Neural progenitor cell (in vitro differentiated cells): Measurements from ENCODE around the gene PEAR1. TPM values are rescaled to one million over a fixed set of nuclear protein-coding genes. Genes with fewer than 3 reads are reported as not detected.

Source experiments
- DNase-seq: peaks from one replicate; pipeline ENCODE4 v3.0.0-alpha.2; 2016; ENCODE audit warnings: low spot score
- H2AFZ ChIP-seq: fragments of 200-600 bp; sonication (generic); replicated peaks from 2 replicates; pipeline ENCODE4 v1.6.1; 2016; ENCODE audit warnings: antibody characterized with exemption
- H3F3A ChIP-seq: fragments of 200-600 bp; sonication (generic); 2 replicates; pipeline ENCODE4 v1.6.1; 2016; ENCODE audit warnings: antibody characterized with exemption, low read depth
- H3K27ac ChIP-seq: fragments of 200-600 bp; sonication (generic); 2 replicates; pipeline ENCODE4 v1.5.1; 2016; ENCODE audit warnings: mild to moderate bottlenecking
- H3K27me3 ChIP-seq: fragments of 200-600 bp; sonication (generic); 2 replicates; pipeline ENCODE4 v1.6.1; 2016; ENCODE audit warnings: mild to moderate bottlenecking, moderate library complexity
- H3K36me3 ChIP-seq: fragments of 200-600 bp; sonication (generic); 2 replicates; pipeline ENCODE4 v1.5.1; 2016
- H3K4me1 ChIP-seq: fragments of 200-600 bp; sonication (generic); 2 replicates; pipeline ENCODE4 v1.6.1; 2016; ENCODE audit warnings: mixed run types
- H3K4me2 ChIP-seq: fragments of 200-600 bp; sonication (generic); 2 replicates; pipeline ENCODE4 v1.6.1; 2016
- H3K4me3 ChIP-seq: fragments of 200-600 bp; sonication (generic); 2 replicates; pipeline ENCODE4 v1.5.1; 2016
- H3K79me2 ChIP-seq: fragments of 200-600 bp; sonication (generic); 2 replicates; pipeline ENCODE4 v1.6.1; 2016; ENCODE audit warnings: low read depth
- H3K9ac ChIP-seq: fragments of 200-600 bp; sonication (generic); 2 replicates; pipeline ENCODE4 v1.6.1; 2016
- H3K9me3 ChIP-seq: fragments of 200-600 bp; sonication (generic); 2 replicates; pipeline ENCODE4 v1.5.1; 2016; ENCODE audit warnings: low read depth
- H4K20me1 ChIP-seq: fragments of 200-600 bp; sonication (generic); 2 replicates; pipeline ENCODE4 v1.6.1; 2016; ENCODE audit warnings: low read depth
- H3K27ac Mint-ChIP-seq: 3 replicates; pipeline ENCODE4 v1.8.0; 2021; ENCODE audit warnings: mixed read lengths
- H3K27me3 Mint-ChIP-seq: 2 replicates; pipeline ENCODE4 v1.8.0; 2022; ENCODE audit warnings: low read depth, mild to moderate bottlenecking, inconsistent platforms, moderate library complexity, mixed read lengths; ENCODE audit not compliant: insufficient read depth
- H3K36me3 Mint-ChIP-seq: 3 replicates; pipeline ENCODE4 v1.8.0; 2021; ENCODE audit warnings: mixed read lengths
- H3K4me1 Mint-ChIP-seq: 3 replicates; pipeline ENCODE4 v1.8.0; 2021; ENCODE audit warnings: mixed read lengths
- H3K4me3 Mint-ChIP-seq: 3 replicates; pipeline ENCODE4 v1.8.0; 2021; ENCODE audit warnings: mild to moderate bottlenecking, moderate library complexity, mixed read lengths
- H3K9me3 Mint-ChIP-seq: 3 replicates; pipeline ENCODE4 v1.8.0; 2020; ENCODE audit warnings: mixed read lengths
- EZH2 ChIP-seq: fragments of 200-600 bp; sonication (generic); IDR thresholded peaks from 2 replicates; pipeline ENCODE4 v1.6.1; 2017; ENCODE audit warnings: antibody characterized with exemption, mild to moderate bottlenecking, moderate library complexity
- EZH2phosphoT487 ChIP-seq: fragments of 200-600 bp; sonication (generic); IDR thresholded peaks from 2 replicates; pipeline ENCODE4 v1.6.1; 2017; ENCODE audit warnings: antibody characterized with exemption
- total RNA-seq: library from RNA; depleted of rRNA; stranded (reverse); fragments of >200 nt; gene quantifications from 2 replicates; pipeline ENCODE4 v1.2.3, GENCODE V29; 2015; ENCODE audit warnings: low replicate concordance
- TF ChIP-seq, protein P1 (sequence below): fragments of 200-600 bp; sonication (generic); IDR thresholded peaks from 2 replicates; pipeline ENCODE4 v1.5.1; 2017; ENCODE audit warnings: antibody characterized with exemption, mild to moderate bottlenecking

The PEAR1 gene
- total RNA-seq, 1 donor from 2014 or later = not detected

DNA sequence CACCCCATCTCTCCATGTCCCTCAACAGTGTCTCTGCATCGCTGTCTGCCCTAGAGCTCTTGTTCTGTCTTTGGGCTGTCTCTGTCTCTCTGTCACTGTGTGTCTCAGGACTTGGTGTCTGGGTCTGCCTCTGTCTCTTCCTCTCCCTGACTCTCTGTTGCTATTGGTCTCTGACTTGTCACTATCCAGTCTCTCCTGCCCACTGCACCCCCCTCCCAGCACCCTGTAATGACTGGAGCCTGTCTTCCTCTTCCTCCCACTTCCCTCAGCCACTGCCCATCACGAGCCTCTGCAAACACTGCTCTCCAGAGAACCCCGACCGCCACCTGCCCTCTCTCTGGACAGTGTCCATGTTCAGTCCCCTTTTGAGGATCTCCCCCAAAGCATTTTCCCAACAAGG, 12.1 kb downstream of the PEAR1 start:
- H3K4me1 ChIP-seq = no peaks in the 10 kb centered on the region
- Mint-ChIP-seq H3K4me1 (peaks cover 6% of the 10 kb centered on the region), H3K27me3 (peaks cover 8% of the 10 kb centered on the region), H3K27ac (no peak overlapping the region), H3K9me3 (no peaks in the 10 kb centered on the region), H3K4me3 (no peak overlapping the region), H3K36me3 (no peaks in the 10 kb centered on the region)
- H3K4me2 ChIP-seq = no peak overlapping the region
- no peak overlapping the region for H2AFZ ChIP-seq
- H4K20me1 ChIP-seq = no peaks in the 10 kb centered on the region
- H3K27me3 ChIP-seq = peaks cover 3% of the 10 kb centered on the region
- H3K27ac ChIP-seq = no peak overlapping the region
- TF ChIP-seq EZH2 (no peak), EZH2phosphoT487 (no peak)
- TF ChIP-seq, protein P1, sequence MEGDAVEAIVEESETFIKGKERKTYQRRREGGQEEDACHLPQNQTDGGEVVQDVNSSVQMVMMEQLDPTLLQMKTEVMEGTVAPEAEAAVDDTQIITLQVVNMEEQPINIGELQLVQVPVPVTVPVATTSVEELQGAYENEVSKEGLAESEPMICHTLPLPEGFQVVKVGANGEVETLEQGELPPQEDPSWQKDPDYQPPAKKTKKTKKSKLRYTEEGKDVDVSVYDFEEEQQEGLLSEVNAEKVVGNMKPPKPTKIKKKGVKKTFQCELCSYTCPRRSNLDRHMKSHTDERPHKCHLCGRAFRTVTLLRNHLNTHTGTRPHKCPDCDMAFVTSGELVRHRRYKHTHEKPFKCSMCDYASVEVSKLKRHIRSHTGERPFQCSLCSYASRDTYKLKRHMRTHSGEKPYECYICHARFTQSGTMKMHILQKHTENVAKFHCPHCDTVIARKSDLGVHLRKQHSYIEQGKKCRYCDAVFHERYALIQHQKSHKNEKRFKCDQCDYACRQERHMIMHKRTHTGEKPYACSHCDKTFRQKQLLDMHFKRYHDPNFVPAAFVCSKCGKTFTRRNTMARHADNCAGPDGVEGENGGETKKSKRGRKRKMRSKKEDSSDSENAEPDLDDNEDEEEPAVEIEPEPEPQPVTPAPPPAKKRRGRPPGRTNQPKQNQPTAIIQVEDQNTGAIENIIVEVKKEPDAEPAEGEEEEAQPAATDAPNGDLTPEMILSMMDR = no peak
- no peaks in the 10 kb centered on the region for H3K9me3 ChIP-seq
- no peak for DNase-seq
- no peaks in the 10 kb centered on the region for H3K36me3 ChIP-seq
- H3K9ac ChIP-seq = no peak overlapping the region
- no peak overlapping the region for H3K4me3 ChIP-seq
- H3K79me2 ChIP-seq = no peaks in the 10 kb centered on the region
- H3F3A ChIP-seq = no peaks in the 10 kb centered on the region

DNA sequence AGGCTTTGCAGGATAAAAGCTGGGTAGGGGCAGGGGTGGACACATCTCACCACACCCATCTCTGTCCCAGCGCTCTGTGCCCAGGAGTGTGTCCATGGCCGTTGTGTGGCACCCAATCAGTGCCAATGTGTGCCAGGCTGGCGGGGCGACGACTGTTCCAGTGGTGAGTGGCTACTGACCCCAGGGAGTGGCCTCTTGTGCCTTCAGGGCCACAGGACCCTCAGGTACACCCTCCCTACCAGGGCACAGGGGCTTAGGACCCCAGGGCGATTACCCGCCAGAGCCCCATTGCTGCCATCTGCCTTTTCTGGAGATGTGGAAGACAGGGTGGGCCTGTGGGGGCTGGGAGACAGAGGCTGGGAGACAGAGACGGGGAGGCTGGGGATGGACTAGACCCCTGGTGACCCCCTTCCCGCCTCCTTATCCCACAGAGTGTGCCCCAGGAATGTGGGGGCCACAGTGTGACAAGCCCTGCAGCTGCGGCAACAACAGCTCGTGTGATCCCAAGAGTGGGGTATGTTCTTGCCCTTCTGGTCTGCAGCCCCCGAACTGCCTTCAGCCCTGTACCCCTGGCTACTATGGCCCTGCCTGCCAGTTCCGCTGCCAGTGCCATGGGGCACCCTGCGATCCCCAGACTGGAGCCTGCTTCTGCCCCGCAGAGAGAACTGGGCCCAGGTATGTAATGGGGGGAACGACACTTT, 12.8 kb downstream of the PEAR1 start:
- TF ChIP-seq EZH2 (no peak), EZH2phosphoT487 (no peak)
- TF ChIP-seq, protein P1 = no peak
- Mint-ChIP-seq H3K4me1 (peaks cover 7% of the 10 kb centered on the region), H3K4me3 (no peak overlapping the region), H3K27me3 (peaks cover 8% of the 10 kb centered on the region), H3K27ac (no peak overlapping the region), H3K9me3 (no peaks in the 10 kb centered on the region), H3K36me3 (no peaks in the 10 kb centered on the region)
- DNase-seq = no peak
- H4K20me1 ChIP-seq = no peaks in the 10 kb centered on the region
- no peaks in the 10 kb centered on the region for H3K4me1 ChIP-seq
- no peak overlapping the region for H3K4me3 ChIP-seq
- no peak overlapping the region for H3K27ac ChIP-seq
- H3K9ac ChIP-seq = no peak overlapping the region
- H3K79me2 ChIP-seq = no peaks in the 10 kb centered on the region
- no peak overlapping the region for H3K4me2 ChIP-seq
- H2AFZ ChIP-seq = no peak overlapping the region
- H3K36me3 ChIP-seq = no peaks in the 10 kb centered on the region
- no peaks in the 10 kb centered on the region for H3K9me3 ChIP-seq
- peaks cover 10% of the 10 kb centered on the region for H3K27me3 ChIP-seq
- H3F3A ChIP-seq = no peaks in the 10 kb centered on the region

DNA sequence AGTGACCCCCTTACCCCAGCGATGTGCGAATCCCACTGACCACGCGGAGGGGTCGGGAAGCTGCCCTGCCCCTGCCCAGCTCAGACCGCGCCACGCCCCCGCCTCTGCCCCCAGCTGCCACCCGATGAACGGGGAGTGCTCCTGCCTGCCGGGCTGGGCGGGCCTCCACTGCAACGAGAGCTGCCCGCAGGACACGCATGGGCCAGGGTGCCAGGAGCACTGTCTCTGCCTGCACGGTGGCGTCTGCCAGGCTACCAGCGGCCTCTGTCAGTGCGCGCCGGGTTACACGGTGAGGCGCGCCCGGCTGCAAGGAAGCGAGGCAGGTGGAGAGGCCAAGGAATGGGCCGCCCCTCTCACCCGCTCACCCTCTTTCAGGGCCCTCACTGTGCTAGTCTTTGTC, 15.0 kb downstream of the PEAR1 start:
- Histone ChIP-seq H3K4me3 (no peak overlapping the region), H3K9me3 (no peaks in the 10 kb centered on the region), H2AFZ (no peak overlapping the region), H3F3A (no peaks in the 10 kb centered on the region), H3K4me2 (no peak overlapping the region), H3K27me3 (peaks cover 29% of the 10 kb centered on the region), H4K20me1 (no peaks in the 10 kb centered on the region), H3K79me2 (no peaks in the 10 kb centered on the region), H3K9ac (no peak overlapping the region), H3K36me3 (no peaks in the 10 kb centered on the region), H3K27ac (no peak overlapping the region), H3K4me1 (peaks cover 4% of the 10 kb centered on the region)
- H3K4me1 Mint-ChIP-seq = peaks cover 2% of the 10 kb centered on the region
- TF ChIP-seq EZH2phosphoT487 (no peak), EZH2 (no peak)
- TF ChIP-seq, protein P1 = no peak
- no peaks in the 10 kb centered on the region for H3K36me3 Mint-ChIP-seq
- no peaks in the 10 kb centered on the region for H3K9me3 Mint-ChIP-seq
- no peak overlapping the region for H3K4me3 Mint-ChIP-seq
- peaks cover 8% of the 10 kb centered on the region for H3K27me3 Mint-ChIP-seq
- no peak for DNase-seq
- peak overlapping the region; percentile 62 for H3K27ac Mint-ChIP-seq
